ENCODE measurements around the gene HIF1AN.

Gene HIF1AN

DNA sequence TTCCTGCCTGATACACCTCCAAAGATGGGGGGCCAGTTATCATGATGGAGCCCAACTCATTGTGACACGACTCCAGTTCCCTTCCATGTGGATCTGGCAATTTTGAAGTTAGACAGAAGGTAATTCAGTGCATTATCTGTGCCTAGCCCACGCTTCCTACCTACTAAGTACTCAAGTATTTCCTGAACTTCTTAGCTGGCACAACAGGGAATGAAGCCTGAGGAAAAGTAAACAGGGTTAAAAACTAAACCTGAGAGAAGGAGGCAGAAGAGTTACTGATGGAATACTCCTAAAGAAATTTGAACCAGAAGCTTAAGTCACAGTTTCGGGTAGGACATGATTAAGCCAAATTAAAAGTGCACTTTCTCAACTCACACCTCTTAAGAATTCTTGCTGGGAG, 14.9 kb upstream of the HIF1AN start:
- no peak overlapping the region for H3K4me3 ChIP-seq (ENCODE audit: low read depth, low read length)
- no peak for DNase-seq (ENCODE audit: low read depth)
- no peak for TF ChIP-seq CTCF (conservative IDR thresholded peaks at IDR 0.05; ENCODE audit: low read depth, low read length)

DNA sequence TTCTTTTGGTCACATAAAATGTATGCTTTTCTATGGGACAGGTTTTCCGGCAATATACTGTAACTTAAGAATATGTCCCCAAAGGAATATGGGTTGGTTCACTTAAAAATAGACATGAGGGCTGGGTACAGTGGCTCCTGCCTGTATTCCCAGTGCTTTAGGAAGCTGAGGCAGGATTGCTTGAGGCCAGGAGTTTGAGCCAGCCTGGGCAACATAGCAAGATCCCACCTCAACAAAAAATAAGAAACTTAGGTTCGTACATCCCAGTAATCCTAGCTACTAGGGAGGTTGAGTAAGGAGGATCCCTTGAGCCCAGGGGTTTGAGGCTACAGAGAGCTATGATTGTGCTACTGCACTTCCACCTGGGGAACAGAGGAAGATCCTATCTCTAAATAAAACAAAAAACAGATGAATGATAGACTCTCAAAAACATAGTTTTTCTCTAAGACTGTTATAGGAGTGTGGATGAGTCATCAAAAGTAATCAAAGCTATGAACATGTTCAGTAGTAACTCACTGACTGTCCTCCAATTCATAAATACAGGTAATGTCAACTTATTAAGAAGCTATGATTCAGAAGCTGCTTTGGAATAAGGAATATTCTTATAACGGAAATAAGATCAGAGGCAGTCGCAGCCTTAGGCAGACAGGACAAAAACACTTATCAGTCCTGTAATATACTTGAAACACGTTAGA, 13.5 kb upstream of the HIF1AN start:
- no peak overlapping the region for H3K4me3 ChIP-seq (ENCODE audit: low read depth, low read length)
- TF ChIP-seq CTCF (conservative IDR thresholded peaks at IDR 0.05; ENCODE audit: low read depth, low read length), result no peak
- DNase-seq (ENCODE audit: low read depth), result no peak

DNA sequence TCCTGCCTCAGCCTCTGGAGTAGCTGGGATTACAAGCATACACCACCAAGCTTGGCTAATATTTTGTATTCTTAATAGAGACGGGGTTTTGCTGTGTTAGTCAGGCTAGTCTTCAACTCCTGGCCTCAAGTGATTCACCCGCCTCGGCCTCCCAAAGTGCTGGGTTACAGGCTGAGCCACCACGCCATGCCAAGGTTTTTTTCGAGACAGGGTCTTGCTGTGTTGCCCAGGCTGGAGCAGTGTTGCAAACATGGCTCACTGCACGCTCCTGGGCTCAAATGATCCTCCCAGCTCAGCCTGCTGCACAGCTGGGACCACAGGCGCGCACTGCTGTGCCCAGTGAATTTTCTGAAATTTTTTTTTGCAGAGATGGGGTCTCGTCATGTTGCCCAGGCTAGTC, 12.8 kb upstream of the HIF1AN start:
- DNase-seq (ENCODE audit: low read depth), result no peak
- TF ChIP-seq CTCF (conservative IDR thresholded peaks at IDR 0.05; ENCODE audit: low read depth, low read length), result no peak
- no peak overlapping the region for H3K4me3 ChIP-seq (ENCODE audit: low read depth, low read length)

GRCh38 chr10:100524206-100524605, 11.5 kb upstream of the HIF1AN start:
- DNase-seq (ENCODE audit: low read depth), result no peak
- no peak for TF ChIP-seq CTCF (conservative IDR thresholded peaks at IDR 0.05; ENCODE audit: low read depth, low read length)
- H3K4me3 ChIP-seq (ENCODE audit: low read depth, low read length), result no peak overlapping the region

- no peak overlapping the region for H3K4me3 ChIP-seq (ENCODE audit: low read depth, low read length)
- no peak for DNase-seq (ENCODE audit: low read depth)
- TF ChIP-seq CTCF (conservative IDR thresholded peaks at IDR 0.05; ENCODE audit: low read depth, low read length), result peak; percentile 28
Measured at GRCh38 chr10:100524638-100525037, 11.1 kb upstream of the HIF1AN start.

DNA sequence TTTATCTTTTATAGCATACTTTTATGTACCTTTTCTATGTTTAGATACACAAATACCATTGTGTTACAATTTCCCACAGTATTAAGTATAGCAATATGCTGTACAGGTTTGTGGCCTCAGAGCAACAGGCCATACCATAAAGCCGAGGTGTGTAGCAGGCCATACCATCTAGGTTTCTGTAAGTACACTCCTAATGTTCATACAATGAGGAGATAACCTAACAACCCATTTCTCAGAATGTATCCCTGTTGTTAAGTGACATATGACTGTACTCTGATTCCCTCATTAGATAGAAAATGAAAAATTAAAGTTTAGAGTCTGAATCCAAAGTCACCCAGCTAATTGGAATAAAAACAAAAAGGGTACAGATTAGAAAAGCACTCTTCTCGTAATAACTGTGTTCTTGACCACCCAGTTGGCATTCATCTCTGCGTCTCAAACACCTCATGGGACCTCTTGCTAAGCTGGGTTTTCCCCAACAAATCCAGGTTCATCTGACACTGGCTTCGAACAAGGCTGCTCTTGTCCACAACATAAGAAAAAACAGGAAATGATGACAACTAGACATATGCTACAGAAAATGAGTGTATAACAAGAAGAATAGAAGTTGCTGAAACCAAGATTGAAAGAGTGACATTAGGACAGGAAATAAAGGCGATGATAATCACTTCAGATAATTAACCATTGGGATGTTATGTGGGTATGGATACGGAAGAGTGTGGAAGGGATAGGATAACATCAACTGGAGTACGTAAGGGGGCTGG, 7.4 kb upstream of the HIF1AN start:
- H3K4me3 ChIP-seq (ENCODE audit: low read depth, low read length), result peak overlapping the region; percentile 81
- no peak for DNase-seq (ENCODE audit: low read depth)
- TF ChIP-seq CTCF (conservative IDR thresholded peaks at IDR 0.05; ENCODE audit: low read depth, low read length), result no peak
